Measurements from ENCODE around the gene ANOS1. TPM values are rescaled to one million over a fixed set of nuclear protein-coding genes. Genes with fewer than 3 reads are reported as not detected.

The ANOS1 gene
- total RNA-seq, 1 experiment from 2014 or later = 24.8 TPM

DNA sequence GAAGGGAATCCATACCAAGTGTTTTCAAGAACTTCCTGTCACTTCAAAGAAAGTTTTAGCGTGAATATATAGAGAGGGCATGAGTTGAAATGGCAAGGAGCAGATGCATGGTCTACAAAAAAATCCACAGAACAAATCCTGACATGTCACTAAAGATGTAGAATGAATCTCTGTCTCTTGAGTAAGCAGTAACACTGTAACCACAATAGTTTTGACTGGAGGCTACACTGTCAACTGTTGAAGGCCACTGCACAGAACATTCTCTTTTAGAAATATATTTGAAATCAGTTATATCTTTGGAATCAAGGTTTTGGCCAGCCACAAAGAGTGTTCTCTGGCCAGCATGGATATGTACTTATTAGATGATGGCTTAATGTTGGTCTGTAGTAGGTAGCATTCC lies 183.5 kb downstream of the ANOS1 start:
- ChIA-PET CTCF (no interaction called here), POLR2A (no interaction called here)
- Mint-ChIP-seq H3K27ac (no peak overlapping the region), H3K36me3 (peaks cover 8% of the 10 kb centered on the region), H3K4me3 (no peak overlapping the region), H3K27me3 (ENCODE audit: low read depth) (no peaks in the 10 kb centered on the region), H3K9me3 (no peaks in the 10 kb centered on the region), H3K4me1 (no peaks in the 10 kb centered on the region)
- TF ChIP-seq, protein P1, sequence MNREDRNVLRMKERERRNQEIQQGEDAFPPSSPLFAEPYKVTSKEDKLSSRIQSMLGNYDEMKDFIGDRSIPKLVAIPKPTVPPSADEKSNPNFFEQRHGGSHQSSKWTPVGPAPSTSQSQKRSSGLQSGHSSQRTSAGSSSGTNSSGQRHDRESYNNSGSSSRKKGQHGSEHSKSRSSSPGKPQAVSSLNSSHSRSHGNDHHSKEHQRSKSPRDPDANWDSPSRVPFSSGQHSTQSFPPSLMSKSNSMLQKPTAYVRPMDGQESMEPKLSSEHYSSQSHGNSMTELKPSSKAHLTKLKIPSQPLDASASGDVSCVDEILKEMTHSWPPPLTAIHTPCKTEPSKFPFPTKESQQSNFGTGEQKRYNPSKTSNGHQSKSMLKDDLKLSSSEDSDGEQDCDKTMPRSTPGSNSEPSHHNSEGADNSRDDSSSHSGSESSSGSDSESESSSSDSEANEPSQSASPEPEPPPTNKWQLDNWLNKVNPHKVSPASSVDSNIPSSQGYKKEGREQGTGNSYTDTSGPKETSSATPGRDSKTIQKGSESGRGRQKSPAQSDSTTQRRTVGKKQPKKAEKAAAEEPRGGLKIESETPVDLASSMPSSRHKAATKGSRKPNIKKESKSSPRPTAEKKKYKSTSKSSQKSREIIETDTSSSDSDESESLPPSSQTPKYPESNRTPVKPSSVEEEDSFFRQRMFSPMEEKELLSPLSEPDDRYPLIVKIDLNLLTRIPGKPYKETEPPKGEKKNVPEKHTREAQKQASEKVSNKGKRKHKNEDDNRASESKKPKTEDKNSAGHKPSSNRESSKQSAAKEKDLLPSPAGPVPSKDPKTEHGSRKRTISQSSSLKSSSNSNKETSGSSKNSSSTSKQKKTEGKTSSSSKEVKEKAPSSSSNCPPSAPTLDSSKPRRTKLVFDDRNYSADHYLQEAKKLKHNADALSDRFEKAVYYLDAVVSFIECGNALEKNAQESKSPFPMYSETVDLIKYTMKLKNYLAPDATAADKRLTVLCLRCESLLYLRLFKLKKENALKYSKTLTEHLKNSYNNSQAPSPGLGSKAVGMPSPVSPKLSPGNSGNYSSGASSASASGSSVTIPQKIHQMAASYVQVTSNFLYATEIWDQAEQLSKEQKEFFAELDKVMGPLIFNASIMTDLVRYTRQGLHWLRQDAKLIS (CRISPR knock-in tag; IDR thresholded peaks at IDR 0.05; ENCODE audit: borderline replicate concordance) = no peak
- TF ChIP-seq, protein P2, sequence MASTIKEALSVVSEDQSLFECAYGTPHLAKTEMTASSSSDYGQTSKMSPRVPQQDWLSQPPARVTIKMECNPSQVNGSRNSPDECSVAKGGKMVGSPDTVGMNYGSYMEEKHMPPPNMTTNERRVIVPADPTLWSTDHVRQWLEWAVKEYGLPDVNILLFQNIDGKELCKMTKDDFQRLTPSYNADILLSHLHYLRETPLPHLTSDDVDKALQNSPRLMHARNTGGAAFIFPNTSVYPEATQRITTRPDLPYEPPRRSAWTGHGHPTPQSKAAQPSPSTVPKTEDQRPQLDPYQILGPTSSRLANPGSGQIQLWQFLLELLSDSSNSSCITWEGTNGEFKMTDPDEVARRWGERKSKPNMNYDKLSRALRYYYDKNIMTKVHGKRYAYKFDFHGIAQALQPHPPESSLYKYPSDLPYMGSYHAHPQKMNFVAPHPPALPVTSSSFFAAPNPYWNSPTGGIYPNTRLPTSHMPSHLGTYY (CRISPR knock-in tag; IDR thresholded peaks at IDR 0.05) = no peak
- no peak for TF ChIP-seq GABPB1 (CRISPR knock-in tag; IDR thresholded peaks at IDR 0.05)
- TF ChIP-seq, protein P3, sequence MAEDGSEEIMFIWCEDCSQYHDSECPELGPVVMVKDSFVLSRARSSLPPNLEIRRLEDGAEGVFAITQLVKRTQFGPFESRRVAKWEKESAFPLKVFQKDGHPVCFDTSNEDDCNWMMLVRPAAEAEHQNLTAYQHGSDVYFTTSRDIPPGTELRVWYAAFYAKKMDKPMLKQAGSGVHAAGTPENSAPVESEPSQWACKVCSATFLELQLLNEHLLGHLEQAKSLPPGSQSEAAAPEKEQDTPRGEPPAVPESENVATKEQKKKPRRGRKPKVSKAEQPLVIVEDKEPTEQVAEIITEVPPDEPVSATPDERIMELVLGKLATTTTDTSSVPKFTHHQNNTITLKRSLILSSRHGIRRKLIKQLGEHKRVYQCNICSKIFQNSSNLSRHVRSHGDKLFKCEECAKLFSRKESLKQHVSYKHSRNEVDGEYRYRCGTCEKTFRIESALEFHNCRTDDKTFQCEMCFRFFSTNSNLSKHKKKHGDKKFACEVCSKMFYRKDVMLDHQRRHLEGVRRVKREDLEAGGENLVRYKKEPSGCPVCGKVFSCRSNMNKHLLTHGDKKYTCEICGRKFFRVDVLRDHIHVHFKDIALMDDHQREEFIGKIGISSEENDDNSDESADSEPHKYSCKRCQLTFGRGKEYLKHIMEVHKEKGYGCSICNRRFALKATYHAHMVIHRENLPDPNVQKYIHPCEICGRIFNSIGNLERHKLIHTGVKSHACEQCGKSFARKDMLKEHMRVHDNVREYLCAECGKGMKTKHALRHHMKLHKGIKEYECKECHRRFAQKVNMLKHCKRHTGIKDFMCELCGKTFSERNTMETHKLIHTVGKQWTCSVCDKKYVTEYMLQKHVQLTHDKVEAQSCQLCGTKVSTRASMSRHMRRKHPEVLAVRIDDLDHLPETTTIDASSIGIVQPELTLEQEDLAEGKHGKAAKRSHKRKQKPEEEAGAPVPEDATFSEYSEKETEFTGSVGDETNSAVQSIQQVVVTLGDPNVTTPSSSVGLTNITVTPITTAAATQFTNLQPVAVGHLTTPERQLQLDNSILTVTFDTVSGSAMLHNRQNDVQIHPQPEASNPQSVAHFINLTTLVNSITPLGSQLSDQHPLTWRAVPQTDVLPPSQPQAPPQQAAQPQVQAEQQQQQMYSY (CRISPR knock-in tag; IDR thresholded peaks at IDR 0.05) = no peak
- DNase-seq (ENCODE audit: low spot score) (no peak), ATAC-seq (no peak)

DNA sequence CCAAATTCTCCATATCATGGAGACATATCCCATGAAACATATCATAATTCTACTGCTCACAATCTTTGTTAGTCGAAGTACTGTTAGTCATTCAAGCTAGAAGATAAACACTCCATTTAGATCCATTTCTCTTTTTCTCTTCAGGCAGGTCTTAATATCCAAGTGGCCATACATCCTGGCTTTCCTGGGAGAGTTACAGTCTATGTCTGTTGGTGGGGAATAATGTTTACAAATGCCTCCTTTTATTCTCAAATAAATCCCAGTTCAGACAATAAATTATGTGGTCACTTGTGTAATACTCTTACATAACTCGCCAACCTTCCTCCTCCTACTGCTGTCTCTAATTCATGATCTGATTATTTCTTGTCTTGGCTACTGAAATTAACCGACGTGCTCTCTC lies 185.2 kb downstream of the ANOS1 start:
- ChIA-PET POLR2A (no interaction called here), CTCF (no interaction called here)
- DNase-seq (ENCODE audit: low spot score) (no peak), ATAC-seq (no peak)
- no peak overlapping the region for H3K4me3 Mint-ChIP-seq
- 0 out of 2 replicates have a peak, but pooled peaks cover 2% of the 10 kb centered on the region for H3K36me3 Mint-ChIP-seq
- no peaks in the 10 kb centered on the region for H3K27me3 Mint-ChIP-seq (ENCODE audit: low read depth)
- H3K27ac Mint-ChIP-seq = no peak overlapping the region
- H3K4me1 Mint-ChIP-seq = no peaks in the 10 kb centered on the region
- H3K9me3 Mint-ChIP-seq = no peaks in the 10 kb centered on the region
- TF ChIP-seq ZBTB21 (CRISPR knock-in tag; IDR thresholded peaks at IDR 0.05; ENCODE audit: borderline replicate concordance) (no peak), ZNF396 (CRISPR knock-in tag; IDR thresholded peaks at IDR 0.05; ENCODE audit: borderline replicate concordance) (no peak), SOX15 (CRISPR knock-in tag; IDR thresholded peaks at IDR 0.05) (no peak), NFE2L1 (CRISPR knock-in tag; IDR thresholded peaks at IDR 0.05) (no peak)
- TF ChIP-seq, protein P4, sequence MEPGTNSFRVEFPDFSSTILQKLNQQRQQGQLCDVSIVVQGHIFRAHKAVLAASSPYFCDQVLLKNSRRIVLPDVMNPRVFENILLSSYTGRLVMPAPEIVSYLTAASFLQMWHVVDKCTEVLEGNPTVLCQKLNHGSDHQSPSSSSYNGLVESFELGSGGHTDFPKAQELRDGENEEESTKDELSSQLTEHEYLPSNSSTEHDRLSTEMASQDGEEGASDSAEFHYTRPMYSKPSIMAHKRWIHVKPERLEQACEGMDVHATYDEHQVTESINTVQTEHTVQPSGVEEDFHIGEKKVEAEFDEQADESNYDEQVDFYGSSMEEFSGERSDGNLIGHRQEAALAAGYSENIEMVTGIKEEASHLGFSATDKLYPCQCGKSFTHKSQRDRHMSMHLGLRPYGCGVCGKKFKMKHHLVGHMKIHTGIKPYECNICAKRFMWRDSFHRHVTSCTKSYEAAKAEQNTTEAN (CRISPR knock-in tag; IDR thresholded peaks at IDR 0.05) = no peak
- TF ChIP-seq, protein P5, sequence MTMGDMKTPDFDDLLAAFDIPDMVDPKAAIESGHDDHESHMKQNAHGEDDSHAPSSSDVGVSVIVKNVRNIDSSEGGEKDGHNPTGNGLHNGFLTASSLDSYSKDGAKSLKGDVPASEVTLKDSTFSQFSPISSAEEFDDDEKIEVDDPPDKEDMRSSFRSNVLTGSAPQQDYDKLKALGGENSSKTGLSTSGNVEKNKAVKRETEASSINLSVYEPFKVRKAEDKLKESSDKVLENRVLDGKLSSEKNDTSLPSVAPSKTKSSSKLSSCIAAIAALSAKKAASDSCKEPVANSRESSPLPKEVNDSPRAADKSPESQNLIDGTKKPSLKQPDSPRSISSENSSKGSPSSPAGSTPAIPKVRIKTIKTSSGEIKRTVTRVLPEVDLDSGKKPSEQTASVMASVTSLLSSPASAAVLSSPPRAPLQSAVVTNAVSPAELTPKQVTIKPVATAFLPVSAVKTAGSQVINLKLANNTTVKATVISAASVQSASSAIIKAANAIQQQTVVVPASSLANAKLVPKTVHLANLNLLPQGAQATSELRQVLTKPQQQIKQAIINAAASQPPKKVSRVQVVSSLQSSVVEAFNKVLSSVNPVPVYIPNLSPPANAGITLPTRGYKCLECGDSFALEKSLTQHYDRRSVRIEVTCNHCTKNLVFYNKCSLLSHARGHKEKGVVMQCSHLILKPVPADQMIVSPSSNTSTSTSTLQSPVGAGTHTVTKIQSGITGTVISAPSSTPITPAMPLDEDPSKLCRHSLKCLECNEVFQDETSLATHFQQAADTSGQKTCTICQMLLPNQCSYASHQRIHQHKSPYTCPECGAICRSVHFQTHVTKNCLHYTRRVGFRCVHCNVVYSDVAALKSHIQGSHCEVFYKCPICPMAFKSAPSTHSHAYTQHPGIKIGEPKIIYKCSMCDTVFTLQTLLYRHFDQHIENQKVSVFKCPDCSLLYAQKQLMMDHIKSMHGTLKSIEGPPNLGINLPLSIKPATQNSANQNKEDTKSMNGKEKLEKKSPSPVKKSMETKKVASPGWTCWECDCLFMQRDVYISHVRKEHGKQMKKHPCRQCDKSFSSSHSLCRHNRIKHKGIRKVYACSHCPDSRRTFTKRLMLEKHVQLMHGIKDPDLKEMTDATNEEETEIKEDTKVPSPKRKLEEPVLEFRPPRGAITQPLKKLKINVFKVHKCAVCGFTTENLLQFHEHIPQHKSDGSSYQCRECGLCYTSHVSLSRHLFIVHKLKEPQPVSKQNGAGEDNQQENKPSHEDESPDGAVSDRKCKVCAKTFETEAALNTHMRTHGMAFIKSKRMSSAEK (CRISPR knock-in tag; IDR thresholded peaks at IDR 0.05; ENCODE audit: borderline replicate concordance) = no peak
- TF ChIP-seq, protein P6, sequence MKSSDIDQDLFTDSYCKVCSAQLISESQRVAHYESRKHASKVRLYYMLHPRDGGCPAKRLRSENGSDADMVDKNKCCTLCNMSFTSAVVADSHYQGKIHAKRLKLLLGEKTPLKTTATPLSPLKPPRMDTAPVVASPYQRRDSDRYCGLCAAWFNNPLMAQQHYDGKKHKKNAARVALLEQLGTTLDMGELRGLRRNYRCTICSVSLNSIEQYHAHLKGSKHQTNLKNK (CRISPR knock-in tag; IDR thresholded peaks at IDR 0.05) = no peak
- TF ChIP-seq, protein P7, sequence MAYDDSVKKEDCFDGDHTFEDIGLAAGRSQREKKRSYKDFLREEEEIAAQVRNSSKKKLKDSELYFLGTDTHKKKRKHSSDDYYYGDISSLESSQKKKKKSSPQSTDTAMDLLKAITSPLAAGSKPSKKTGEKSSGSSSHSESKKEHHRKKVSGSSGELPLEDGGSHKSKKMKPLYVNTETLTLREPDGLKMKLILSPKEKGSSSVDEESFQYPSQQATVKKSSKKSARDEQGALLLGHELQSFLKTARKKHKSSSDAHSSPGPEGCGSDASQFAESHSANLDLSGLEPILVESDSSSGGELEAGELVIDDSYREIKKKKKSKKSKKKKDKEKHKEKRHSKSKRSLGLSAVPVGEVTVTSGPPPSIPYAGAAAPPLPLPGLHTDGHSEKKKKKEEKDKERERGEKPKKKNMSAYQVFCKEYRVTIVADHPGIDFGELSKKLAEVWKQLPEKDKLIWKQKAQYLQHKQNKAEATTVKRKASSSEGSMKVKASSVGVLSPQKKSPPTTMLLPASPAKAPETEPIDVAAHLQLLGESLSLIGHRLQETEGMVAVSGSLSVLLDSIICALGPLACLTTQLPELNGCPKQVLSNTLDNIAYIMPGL (CRISPR knock-in tag; IDR thresholded peaks at IDR 0.05) = no peak
- TF ChIP-seq, protein P8, sequence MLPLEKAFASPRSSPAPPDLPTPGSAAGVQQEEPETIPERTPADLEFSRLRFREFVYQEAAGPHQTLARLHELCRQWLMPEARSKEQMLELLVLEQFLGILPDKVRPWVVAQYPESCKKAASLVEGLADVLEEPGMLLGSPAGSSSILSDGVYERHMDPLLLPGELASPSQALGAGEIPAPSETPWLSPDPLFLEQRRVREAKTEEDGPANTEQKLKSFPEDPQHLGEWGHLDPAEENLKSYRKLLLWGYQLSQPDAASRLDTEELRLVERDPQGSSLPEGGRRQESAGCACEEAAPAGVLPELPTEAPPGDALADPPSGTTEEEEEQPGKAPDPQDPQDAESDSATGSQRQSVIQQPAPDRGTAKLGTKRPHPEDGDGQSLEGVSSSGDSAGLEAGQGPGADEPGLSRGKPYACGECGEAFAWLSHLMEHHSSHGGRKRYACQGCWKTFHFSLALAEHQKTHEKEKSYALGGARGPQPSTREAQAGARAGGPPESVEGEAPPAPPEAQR (CRISPR knock-in tag; IDR thresholded peaks at IDR 0.05) = no peak
- TF ChIP-seq, protein P9, sequence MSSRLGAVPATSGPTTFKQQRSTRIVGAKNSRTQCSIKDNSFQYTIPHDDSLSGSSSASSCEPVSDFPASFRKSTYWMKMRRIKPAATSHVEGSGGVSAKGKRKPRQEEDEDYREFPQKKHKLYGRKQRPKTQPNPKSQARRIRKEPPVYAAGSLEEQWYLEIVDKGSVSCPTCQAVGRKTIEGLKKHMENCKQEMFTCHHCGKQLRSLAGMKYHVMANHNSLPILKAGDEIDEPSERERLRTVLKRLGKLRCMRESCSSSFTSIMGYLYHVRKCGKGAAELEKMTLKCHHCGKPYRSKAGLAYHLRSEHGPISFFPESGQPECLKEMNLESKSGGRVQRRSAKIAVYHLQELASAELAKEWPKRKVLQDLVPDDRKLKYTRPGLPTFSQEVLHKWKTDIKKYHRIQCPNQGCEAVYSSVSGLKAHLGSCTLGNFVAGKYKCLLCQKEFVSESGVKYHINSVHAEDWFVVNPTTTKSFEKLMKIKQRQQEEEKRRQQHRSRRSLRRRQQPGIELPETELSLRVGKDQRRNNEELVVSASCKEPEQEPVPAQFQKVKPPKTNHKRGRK (CRISPR knock-in tag; IDR thresholded peaks at IDR 0.05; ENCODE audit: borderline replicate concordance) = no peak
